ENCODE results near the gene TEAD4.
"Not testable (repeated sequence)": the region's sequence is repeated elsewhere in the genome, so short reads cannot be mapped to it uniquely, and the experiment has no call there.

The TEAD4 gene

GRCh38 chr12:3048540-3048939 lies 89.3 kb downstream of the TEAD4 start:
- DNase-seq (ENCODE audit: low spot score) = no peak

GRCh38 chr12:3049176-3049575 lies 90.0 kb downstream of the TEAD4 start:
- DNase-seq (ENCODE audit: low spot score) = no peak

- DNase-seq (ENCODE audit: low spot score) = no peak
These were observed 90.5 kb downstream of the TEAD4 start for GRCh38 chr12:3049611-3050249.

- no peak for DNase-seq (ENCODE audit: low spot score)
These were observed 95.2 kb downstream of the TEAD4 start for GRCh38 chr12:3054374-3054773.

GRCh38 chr12:3055026-3055703 lies 96.0 kb downstream of the TEAD4 start:
- no peak for DNase-seq (ENCODE audit: low spot score)

- DNase-seq (ENCODE audit: low spot score) = no peak
These were observed 96.7 kb downstream of the TEAD4 start for GRCh38 chr12:3055704-3056467.

- DNase-seq (ENCODE audit: low spot score) = peak; percentile 89
These were observed 101.9 kb downstream of the TEAD4 start for GRCh38 chr12:3061059-3061458.

GRCh38 chr12:3061501-3062215 lies 102.5 kb downstream of the TEAD4 start:
- no peak for DNase-seq (ENCODE audit: low spot score)

- DNase-seq (ENCODE audit: low spot score) = no peak
These were observed 106.1 kb downstream of the TEAD4 start for GRCh38 chr12:3065300-3065699.

- DNase-seq (ENCODE audit: low spot score) = not testable (repeated sequence)
These were observed 106.6 kb downstream of the TEAD4 start for GRCh38 chr12:3065846-3066245.

GRCh38 chr12:3069714-3070113 lies 110.5 kb downstream of the TEAD4 start:
- DNase-seq (ENCODE audit: low spot score) = no peak

GRCh38 chr12:3071107-3071506 lies 111.9 kb downstream of the TEAD4 start:
- DNase-seq (ENCODE audit: low spot score) = no peak

GRCh38 chr12:3071710-3072109 lies 112.5 kb downstream of the TEAD4 start:
- DNase-seq (ENCODE audit: low spot score) = no peak

GRCh38 chr12:3073438-3074250 lies 114.4 kb downstream of the TEAD4 start:
- peak; percentile 92 for DNase-seq (ENCODE audit: low spot score)

- no peak for DNase-seq (ENCODE audit: low spot score)
These were observed 116.1 kb downstream of the TEAD4 start for GRCh38 chr12:3075315-3075714.

GRCh38 chr12:3076730-3077571 lies 117.8 kb downstream of the TEAD4 start, which contains the start of gene TSPAN9:
TSPAN9 (plus strand) TSS chr12:3077379; CDS start chr12:3201194, 123,815 bp downstream.
- DNase-seq (ENCODE audit: low spot score) = peak; percentile 97

- peak; percentile 34 for DNase-seq (ENCODE audit: low spot score)
These were observed 118.4 kb downstream of the TEAD4 start for GRCh38 chr12:3077572-3078081.

- peak; percentile 35 for DNase-seq (ENCODE audit: low spot score)
These were observed 119.1 kb downstream of the TEAD4 start for GRCh38 chr12:3078086-3078820.

GRCh38 chr12:3081091-3081490 lies 121.9 kb downstream of the TEAD4 start:
- DNase-seq (ENCODE audit: low spot score) = no peak

GRCh38 chr12:3081886-3082285 lies 122.7 kb downstream of the TEAD4 start:
- DNase-seq (ENCODE audit: low spot score) = no peak

Measured in AG20443 (cell line).